GM12865 (cell line): ENCODE measurements around the gene ZNF680.

ENCODE experiments used
- DNase-seq: peaks from one replicate; pipeline ENCODE4 v3.0.0; 2010; ENCODE audit warnings: low read depth
- H3K4me3 ChIP-seq: 2 replicates; pipeline ENCODE4 v1.5.1; 2011; ENCODE audit warnings: mild to moderate bottlenecking, low read depth, low read length, control low read depth
- TF ChIP-seq, protein P1 (sequence below): IDR thresholded peaks from 2 replicates; pipeline ENCODE4 v1.5.1; 2011; ENCODE audit warnings: low read length, control low read depth, low read depth, inconsistent platforms; ENCODE audit not compliant: insufficient read depth; ENCODE audit errors: missing control alignments

ZNF680 gene

DNA sequence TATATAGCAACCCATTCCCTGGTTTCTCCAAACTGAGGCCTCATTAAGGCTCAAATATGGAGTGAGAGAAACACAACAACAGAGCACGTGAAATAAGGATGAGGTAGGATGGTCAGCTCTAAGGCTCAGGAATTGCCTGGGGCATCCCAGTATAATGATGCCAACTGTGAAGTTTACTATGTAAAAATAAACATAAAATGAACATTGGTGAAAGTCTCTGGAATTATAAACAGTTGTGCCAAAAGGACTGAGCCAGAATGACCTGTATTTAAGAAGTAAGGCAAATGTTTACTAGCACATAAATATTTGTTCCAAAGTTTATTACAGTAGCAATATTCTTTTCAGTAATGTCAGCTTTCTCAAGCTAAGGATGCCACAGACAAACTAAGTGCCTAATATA lies 64.6 kb downstream of the ZNF680 start:
- DNase-seq: no peak
- TF ChIP-seq, protein P1, sequence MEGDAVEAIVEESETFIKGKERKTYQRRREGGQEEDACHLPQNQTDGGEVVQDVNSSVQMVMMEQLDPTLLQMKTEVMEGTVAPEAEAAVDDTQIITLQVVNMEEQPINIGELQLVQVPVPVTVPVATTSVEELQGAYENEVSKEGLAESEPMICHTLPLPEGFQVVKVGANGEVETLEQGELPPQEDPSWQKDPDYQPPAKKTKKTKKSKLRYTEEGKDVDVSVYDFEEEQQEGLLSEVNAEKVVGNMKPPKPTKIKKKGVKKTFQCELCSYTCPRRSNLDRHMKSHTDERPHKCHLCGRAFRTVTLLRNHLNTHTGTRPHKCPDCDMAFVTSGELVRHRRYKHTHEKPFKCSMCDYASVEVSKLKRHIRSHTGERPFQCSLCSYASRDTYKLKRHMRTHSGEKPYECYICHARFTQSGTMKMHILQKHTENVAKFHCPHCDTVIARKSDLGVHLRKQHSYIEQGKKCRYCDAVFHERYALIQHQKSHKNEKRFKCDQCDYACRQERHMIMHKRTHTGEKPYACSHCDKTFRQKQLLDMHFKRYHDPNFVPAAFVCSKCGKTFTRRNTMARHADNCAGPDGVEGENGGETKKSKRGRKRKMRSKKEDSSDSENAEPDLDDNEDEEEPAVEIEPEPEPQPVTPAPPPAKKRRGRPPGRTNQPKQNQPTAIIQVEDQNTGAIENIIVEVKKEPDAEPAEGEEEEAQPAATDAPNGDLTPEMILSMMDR: no peak
- H3K4me3 ChIP-seq: no peak overlapping the region

DNA sequence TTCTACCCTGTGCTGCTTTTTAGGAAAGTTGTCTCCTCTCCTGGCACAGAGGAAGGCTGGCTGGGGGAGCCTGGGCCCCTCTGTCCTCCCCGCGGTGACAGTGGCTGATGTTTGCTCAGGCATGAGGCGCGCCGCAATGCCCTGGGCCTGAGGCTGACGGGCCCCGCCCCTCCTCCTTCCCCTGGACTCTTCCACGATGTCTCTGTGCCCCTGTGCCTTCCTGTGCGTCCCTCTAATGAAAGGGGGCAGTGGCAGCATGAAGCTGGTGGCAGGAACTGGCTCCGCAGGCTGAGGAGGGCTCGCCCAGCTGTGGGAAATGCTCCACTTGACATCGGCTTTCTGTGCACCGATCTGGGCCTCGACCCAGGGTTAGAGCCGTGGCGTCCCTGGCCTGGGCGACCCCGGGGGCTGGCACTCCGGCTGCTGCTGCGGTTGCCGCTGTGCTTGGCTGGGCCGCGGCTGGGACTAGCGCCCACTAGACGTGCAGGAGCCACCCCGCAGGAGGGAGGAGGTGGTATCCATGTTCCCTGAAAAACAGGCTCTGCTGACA lies 67.9 kb downstream of the ZNF680 start:
- H3K4me3 ChIP-seq: no peak overlapping the region
- DNase-seq: no peak
- TF ChIP-seq, protein P1: no peak

DNA sequence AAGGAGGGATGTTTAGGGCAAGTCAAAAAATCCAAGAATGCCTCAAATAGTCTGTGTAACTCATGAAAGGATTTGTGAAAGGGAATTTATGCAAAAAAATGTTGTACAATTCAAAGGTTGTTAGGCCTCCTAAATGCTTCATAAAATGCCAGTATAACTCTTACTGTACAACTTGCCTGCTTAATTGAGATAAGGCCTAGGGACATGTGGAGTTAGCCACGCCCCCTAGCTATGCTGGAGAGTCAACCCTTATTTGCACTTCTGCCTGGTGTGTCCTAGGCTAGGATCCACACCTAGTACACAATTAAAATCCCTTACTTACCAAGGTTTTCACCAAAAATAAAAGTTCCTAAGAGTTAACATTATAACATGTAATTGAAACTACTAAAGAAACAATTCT lies 77.2 kb downstream of the ZNF680 start:
- no peak overlapping the region for H3K4me3 ChIP-seq
- TF ChIP-seq, protein P1: no peak
- no peak for DNase-seq
